ENCODE measurements around the gene CEP128.
"Not testable (repeated sequence)": the region's sequence is repeated elsewhere in the genome, so short reads cannot be mapped to it uniquely, and the experiment has no call there.

CEP128 gene

DNA sequence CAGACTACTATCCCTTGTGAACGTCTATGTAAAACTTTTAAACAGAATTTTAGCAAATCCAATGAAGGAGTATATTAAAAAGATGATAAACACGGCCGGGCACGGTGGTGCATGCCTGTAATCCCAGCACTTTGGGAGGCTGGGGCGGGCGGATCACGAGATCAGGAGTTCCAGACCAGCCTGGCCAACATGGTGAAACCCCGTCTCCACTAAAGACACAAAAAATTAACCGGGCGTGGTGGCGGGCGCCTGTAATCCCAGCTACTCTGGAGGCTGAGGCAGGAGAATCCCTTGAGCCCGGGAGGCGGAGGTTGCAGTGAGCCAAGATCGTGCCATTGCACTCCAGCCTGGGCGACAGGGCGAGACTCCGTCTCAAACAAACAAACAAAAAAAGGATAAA is 11.7 kb upstream of the CEP128 start:
- not testable (repeated sequence) for DNase-seq (ENCODE audit: low read depth)

DNA sequence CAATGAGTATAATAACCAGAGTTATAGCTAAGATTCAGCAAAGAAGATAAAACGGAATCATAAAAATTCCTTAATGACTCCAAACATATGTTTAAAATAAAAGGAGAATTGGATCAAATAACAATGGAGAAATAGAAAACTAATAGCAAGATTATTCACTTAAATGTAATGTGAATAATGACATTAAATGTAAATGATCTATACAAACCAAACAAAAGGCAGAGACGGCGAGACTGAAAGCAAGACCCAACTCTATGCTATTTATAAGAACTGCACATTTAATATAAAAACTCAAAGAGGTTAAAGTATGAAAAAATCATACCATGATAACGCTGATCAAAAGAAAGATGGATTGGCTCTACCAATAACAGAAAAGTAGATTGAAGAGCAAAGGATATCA is 10.0 kb upstream of the CEP128 start:
- DNase-seq (ENCODE audit: low read depth): no peak

GRCh38 chr14:80948291-80948690 is 6.8 kb upstream of the CEP128 start:
- DNase-seq (ENCODE audit: low read depth): no peak

- DNase-seq (ENCODE audit: low read depth): no peak
Observed at GRCh38 chr14:80946797-80947196, 5.3 kb upstream of the CEP128 start.

DNA sequence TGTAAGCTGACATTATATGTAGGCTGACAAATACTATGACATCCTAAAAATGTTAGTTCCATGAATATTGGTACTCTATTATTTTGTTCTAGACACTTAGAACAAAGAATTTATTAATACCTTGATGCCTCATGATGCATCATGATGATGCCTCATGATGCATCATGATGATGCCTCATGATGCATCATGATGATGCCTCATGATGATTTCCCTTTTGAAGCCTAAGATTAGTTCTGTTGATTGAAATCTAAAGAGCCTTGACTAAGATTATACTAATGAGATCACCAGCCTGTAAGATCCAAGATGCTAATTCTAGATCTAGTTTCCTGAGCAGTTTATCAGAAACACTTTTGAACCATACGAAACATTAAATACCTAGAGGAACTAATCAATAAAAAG is 4.6 kb upstream of the CEP128 start:
- no peak for DNase-seq (ENCODE audit: low read depth)

- no peak for DNase-seq (ENCODE audit: low read depth)
Observed at GRCh38 chr14:80944861-80945617, 3.5 kb upstream of the CEP128 start.

GRCh38 chr14:80942191-80942600 is 658 bp upstream of the CEP128 start:
- no peak for DNase-seq (ENCODE audit: low read depth)

GRCh38 chr14:80940146-80940545 is 1.4 kb downstream of the CEP128 start:
- DNase-seq (ENCODE audit: low read depth): no peak

- DNase-seq (ENCODE audit: low read depth): no peak
Observed at GRCh38 chr14:80933686-80934085, 7.9 kb downstream of the CEP128 start.

DNA sequence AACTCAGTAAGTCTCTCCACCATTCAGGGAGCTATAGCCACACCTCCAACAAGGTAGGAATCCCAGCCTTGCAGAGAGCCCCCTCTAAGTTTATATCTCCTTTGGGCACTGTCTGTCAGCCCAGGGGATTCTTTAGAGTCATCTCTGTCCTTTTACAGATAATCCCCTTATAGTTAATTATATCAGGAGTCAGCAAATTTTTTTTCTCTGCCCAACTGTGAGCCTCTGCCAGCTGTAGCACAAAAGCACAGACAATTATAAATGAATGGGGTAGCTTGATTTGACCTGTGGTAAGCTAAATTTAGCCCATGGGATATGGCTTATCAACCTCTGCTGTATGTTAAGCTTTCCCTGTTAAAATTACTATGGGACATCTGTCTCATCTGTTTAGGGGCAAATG is 8.3 kb downstream of the CEP128 start:
- no peak for DNase-seq (ENCODE audit: low read depth)

DNA sequence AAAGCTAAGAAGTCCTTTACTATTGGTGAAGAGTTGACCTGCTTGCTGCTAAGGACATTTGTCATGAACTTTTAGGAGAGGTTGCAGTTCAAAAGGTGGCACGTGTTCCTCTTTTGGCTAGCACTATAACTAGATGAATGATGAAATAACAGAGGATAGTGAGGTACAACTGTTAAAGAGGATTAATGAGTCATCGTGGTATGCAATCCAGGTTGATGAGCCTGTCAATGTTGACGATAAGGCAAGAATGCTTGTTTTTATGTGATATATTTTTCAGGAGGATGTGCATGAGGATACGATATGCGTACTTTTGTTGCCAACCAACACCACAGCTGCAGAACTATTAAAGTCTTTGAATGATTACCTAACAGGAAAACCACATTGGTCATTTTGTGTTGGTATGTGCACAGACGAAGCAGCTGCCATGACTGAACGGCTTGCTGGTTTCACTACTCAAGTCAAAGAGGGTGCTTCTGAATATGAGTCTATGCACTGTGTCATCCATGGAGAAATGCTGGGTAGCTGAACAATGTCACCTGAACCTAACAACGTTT is 10.6 kb downstream of the CEP128 start:
- peak; percentile 70 for DNase-seq (ENCODE audit: low read depth)

- no peak for DNase-seq (ENCODE audit: low read depth)
Observed at GRCh38 chr14:80930095-80930494, 11.4 kb downstream of the CEP128 start.

DNA sequence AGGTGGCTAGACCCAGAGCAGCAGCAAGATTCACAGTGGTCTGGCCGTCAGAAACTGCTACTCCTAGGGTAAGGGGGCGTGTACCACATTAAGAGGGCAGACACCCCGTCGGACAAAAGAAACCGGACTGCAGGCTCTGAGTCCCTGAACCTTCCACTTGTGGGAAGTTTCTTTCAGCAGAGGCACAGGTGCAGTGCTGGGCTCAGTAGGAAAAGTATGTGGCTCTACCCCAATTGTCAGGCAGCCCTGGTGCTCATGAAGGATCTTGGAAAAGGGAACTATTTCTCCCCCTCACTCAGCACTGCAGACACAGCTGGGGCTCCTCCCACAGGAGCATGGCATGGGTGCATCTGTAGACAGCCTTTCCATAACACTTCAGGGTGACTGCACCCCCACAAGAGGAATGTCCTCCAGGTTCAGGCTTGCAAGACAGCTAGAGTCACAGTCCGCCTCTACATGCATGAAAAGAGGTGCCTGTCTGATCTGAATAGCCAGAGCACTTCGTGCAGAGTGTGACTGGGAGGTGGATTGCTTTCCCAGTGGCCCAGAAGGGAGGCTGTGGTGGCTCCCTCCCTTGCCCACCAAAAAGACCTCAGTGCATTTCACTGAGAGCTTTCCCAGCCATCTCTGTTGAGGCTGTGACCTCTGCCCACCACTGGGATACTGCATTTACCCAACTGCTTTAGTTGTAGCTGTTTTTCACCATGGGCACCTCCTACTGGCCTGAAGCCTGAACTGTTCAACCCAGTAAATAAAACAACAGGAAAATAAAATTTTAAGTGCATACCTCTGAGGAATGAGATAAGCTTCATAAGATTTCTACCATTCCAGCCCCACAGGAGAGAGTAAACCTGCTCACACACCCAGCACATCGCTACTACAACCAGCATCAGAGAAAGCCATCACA is 14.2 kb downstream of the CEP128 start:
- no peak for DNase-seq (ENCODE audit: low read depth)

- DNase-seq (ENCODE audit: low read depth): peak; percentile 48
Observed at GRCh38 chr14:80926397-80927082, 15.0 kb downstream of the CEP128 start.

DNA sequence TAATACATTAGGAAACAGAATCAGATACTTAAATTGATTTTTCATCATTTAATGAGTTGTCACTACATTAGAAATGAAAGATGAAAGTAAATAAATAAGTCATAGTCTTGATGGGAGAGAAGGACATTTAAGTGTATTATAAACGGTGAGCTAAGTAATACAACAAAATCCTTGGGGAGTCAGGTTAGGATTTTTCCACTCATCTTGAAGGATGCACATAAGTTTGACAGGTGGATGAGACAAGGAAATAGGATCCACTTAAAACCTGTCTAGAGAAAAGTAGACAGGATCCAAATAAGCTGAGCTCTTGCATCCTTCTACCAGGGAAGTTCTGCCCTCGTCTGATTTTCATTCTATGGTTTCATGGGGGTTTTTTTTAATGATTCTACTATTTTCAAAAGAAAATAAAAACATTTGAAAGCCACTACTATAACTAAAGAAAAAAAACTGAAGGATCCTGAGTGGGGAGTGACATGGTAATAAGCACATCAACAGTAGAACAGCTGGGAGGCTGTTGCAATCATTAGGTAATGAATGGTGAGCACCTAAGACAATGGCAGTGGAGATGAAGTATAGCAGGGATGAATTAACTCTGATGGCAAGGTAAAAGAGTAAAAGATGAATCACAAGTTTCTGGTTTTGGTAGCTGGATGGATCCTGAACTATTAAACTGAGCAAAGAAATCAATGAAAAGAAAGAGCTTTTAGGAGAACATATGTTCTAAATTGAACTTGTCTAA is 17.0 kb downstream of the CEP128 start:
- no peak for DNase-seq (ENCODE audit: low read depth)

DNA sequence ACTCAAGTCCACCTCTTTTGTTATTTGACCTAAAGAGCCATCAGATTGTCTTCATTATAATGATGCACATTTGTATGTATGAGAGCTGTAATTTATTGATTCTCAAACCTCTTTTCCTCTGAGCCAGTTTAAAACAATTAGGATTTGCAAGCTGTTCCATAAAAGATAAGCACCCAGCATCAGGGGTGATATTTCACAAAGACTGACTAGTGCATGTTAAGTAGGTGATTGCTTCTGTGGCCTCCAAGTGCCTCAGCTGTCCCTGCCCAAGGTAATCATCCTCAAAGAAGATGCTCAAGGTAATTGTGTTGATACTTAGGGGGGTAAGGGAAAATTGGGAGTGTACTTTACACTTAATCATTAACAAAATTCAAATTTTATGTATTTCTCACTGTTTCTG is 18.2 kb downstream of the CEP128 start:
- DNase-seq (ENCODE audit: low read depth): no peak

- DNase-seq (ENCODE audit: low read depth): no peak
Observed at GRCh38 chr14:80919622-80920021, 21.9 kb downstream of the CEP128 start.

DNA sequence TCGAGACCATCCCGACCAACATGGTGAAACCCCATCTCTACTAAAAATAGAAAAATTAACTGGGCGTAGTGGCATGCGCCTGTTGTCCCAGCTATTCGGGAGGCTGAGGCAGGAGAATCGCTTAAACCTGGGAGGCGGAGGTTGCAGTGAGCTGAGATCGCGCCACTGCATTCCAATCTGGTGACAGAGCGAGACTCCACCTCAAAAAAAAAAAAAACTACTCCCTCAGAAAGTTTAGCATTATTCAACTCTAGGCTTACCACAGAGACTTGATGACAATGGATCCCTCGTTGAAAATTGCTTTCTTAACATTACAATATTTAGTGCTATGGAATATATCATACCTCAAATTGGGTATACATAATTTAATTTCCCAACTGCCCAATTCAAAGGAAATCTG is 29.5 kb downstream of the CEP128 start:
- not testable (repeated sequence) for DNase-seq (ENCODE audit: low read depth)

- peak; percentile 12 for DNase-seq (ENCODE audit: low read depth)
Observed at GRCh38 chr14:80906946-80907345, 34.6 kb downstream of the CEP128 start.

DNA sequence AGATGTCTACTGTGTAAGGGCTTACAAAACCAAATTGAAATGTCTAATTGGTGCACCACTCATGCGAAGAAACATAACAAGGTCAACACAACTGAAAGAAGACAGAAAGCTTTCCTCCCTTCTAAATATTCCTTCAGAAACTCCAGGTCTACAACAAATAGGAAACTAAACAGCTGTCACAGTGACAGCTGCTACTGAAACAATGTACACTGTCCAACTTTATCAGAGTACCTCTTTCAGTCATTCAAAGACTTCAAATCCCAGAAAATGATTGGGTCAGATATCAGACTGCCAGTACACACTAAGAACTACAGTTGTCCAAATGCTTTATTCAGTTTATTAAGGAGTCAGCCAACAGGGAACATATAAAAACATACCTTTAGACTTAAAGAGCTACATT is 35.2 kb downstream of the CEP128 start:
- no peak for DNase-seq (ENCODE audit: low read depth)

DNA sequence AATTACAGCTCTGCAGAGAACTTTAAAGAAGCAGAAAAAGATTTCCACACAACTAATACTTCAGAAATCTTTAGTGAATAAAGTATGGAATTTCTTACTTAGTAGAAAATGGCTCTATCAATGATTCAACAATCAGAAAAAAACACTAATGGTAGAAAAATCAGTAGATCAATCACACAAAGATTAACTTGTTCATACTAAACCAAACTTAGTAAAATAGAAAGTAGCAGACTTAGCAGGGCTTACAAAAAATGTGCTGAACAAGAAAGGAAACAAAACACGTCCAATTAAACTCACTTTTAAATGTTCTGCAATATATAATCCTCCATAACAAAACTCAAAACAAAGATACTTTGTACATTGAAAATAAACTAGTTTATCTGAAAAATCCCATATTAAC is 38.9 kb downstream of the CEP128 start:
- DNase-seq (ENCODE audit: low read depth): no peak

GRCh38 chr14:80901822-80902221 is 39.7 kb downstream of the CEP128 start:
- DNase-seq (ENCODE audit: low read depth): no peak
